Activated naive CD4-positive, alpha-beta T cell treated with anti-CD3 and anti-CD28 coated beads, Interleukin-2, amount 50 U/mL, for 72 hours (primary cell): ENCODE data around the gene PTCD2. TPM values are rescaled to one million over a fixed set of nuclear protein-coding genes. Genes with fewer than 3 reads are reported as not detected.

Experiments used
- ATAC-seq, 2 donors: fragments of 150-1000 bp; cut with Tn5 transposase; 2 replicates each; pipeline ENCODE4 v1.10.0; 2021; ENCODE audit warnings: mild to moderate bottlenecking in 2 of 2, moderate library complexity in 2 of 2
- DNase-seq, 2 donors: peaks; one replicate each; pipeline ENCODE4 v3.0.0; 2021 to 2022; ENCODE audit warnings: low spot score in 2 of 2
- H3K27ac Mint-ChIP-seq, 2 donors: one replicate each; pipeline ENCODE4 v1.8.0; 2022; ENCODE audit warnings: mild to moderate bottlenecking in 2 of 2, mixed read lengths in 2 of 2
- H3K36me3 Mint-ChIP-seq, 2 donors: one replicate each; pipeline ENCODE4 v1.8.0; 2022; ENCODE audit warnings: mixed read lengths in 2 of 2
- H3K9me3 Mint-ChIP-seq, 2 donors: one replicate each; pipeline ENCODE4 v1.8.0; 2022; ENCODE audit warnings: mixed read lengths in 2 of 2
- total RNA-seq, 2 donors: library from RNA; stranded (reverse); gene quantifications; one replicate each; pipeline ENCODE4 v1.2.3, GENCODE V29; 2022

The PTCD2 gene
- total RNA-seq: 10 to 100 TPM; 10.3 to 12.8 TPM

DNA sequence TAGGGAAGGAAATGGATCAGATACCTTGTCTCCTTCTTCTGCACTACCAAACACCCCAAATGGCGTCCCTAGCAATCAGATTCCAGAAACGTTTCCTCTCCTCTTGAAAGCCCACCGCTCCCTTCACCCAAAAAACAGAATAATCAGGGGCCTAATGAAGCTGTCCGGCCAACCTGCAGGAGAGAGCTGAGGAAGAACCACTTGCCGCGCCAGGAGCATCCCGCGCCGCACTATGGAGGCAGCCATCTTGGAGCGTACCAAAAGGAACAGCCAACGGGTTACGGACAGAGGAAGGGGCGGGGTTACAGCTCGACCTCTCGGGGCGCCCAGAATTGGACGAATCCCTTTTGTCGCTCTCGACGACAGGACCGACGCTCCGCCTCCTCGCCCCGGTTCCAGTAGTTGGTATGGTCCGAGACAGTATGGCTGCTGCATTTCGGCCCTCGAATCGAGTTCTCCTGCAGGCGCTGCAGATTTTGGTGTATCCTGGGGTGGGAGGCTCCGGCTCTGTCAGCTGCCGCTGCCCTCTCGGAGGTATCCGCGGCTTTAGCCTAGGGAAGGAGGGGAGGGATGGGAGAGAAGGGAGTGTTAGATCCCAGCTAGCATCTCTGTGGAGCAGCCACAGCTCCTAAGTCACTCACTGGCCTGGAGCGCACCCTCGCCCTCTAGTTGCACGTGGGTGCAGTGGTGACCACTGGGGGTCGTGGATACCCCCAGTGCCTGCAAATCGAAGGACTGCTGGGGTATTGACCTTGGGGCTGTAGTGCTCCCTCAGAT is at the start of gene PTCD2, which contains the start of gene MRPS27:
TSS of gene PTCD2 (plus strand) at position 398 of the 777 bp plus-strand sequence. CDS start at position 408, 10 bp downstream.
TSS of gene MRPS27 (minus strand) at position 265 of the 777 bp plus-strand sequence. CDS start at position 246, 19 bp downstream.
- ATAC-seq (peak; percentile 100), DNase-seq (peak; percentile 89 to 94)
- H3K27ac Mint-ChIP-seq: peak within 1 kb of the TSS; percentile 96
- H3K36me3 Mint-ChIP-seq: peaks cover 27 to 35% of the 10 kb centered on the region in 2 donors
- H3K9me3 Mint-ChIP-seq: no peaks in the 10 kb centered on the region

GRCh38 chr5:72271702-72272101 is 48.5 kb upstream of the PTCD2 start:
- DNase-seq (no peak), ATAC-seq (no peak)
- no peak overlapping the region for H3K27ac Mint-ChIP-seq
- peaks cover 10 to 24% of the 10 kb centered on the region in 2 donors for H3K36me3 Mint-ChIP-seq
- H3K9me3 Mint-ChIP-seq: no peaks in the 10 kb centered on the region

DNA sequence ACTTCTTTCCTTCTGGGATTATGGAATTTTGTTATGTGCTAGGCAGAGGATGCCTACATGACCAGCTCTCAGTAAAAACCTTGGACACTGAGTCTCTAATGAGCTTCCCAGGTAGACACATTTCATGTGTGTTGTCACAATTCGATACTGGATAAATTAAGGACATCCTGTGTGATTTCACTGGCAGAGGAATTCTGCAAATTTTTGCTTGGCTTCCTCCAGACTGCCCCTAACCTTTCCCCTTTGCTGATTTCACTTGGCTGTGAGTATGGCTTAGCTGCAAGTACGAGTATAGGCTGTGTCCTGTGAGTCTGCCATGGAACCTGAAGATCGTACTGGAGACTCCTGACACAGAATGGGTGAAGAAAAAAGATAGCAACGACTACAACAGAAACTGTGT is 47.8 kb upstream of the PTCD2 start:
- no peak for ATAC-seq

DNA sequence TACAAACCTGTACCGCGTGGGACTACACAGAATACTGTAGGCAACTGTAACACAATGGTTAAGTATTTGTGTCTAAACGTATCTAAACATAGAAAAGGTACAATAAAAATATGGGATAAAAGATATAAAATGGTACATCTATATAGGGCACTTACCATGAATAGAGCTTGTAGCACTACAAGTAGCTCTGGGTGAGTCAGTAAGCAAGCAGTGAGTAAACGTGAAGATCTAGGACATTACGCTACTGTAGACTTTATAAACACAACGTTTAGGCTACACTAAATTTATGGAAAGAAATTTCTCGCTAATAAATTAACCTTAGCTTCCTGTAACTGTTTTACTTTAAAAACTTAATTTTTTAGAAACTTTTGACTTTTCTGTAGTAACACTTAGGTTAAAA is 46.6 kb upstream of the PTCD2 start:
- Mint-ChIP-seq H3K36me3 (peaks cover 21 to 31% of the 10 kb centered on the region in 2 donors), H3K9me3 (no peaks in the 10 kb centered on the region), H3K27ac (no peak overlapping the region)
- DNase-seq (no peak), ATAC-seq (no peak)

More for the DNA sequence above, 47.8 kb upstream of the PTCD2 start:
- no peak for DNase-seq
- H3K27ac Mint-ChIP-seq: no peak overlapping the region
- no peaks in the 10 kb centered on the region for H3K9me3 Mint-ChIP-seq
- H3K36me3 Mint-ChIP-seq: peaks cover 17 to 30% of the 10 kb centered on the region in 2 donors

GRCh38 chr5:72276219-72276752 is 43.9 kb upstream of the PTCD2 start:
- Mint-ChIP-seq H3K36me3 (peaks cover 27 to 41% of the 10 kb centered on the region in 2 donors), H3K9me3 (no peaks in the 10 kb centered on the region), H3K27ac (no peak overlapping the region)
- no peak for ATAC-seq
- no peak for DNase-seq

GRCh38 chr5:72280581-72281069 is 39.5 kb upstream of the PTCD2 start:
- H3K36me3 Mint-ChIP-seq: peaks cover 35 to 36% of the 10 kb centered on the region in 2 donors

DNA sequence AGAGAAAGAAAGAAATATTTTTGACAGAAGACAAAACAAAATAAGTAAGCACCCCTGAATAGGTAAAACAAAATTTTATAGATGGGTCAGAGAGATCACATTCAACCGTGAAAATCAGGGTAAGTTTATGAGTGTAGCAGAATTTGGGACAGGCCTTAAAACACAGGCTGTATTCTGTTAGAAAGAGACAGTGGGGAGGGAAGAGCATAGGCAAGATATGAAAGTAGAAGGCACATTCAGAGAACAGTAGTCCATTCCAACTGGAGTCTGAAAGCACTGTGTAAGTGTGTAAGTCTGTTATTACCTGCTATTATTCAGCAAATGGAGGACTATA is 38.8 kb upstream of the PTCD2 start:
- peaks cover 28 to 29% of the 10 kb centered on the region in 2 donors for H3K36me3 Mint-ChIP-seq
- no peaks in the 10 kb centered on the region for H3K9me3 Mint-ChIP-seq
- ATAC-seq (no peak), DNase-seq (no peak)
- peak overlapping the region in 1 of 2 donors; percentile 8 for H3K27ac Mint-ChIP-seq

More at GRCh38 chr5:72280581-72281069, 39.5 kb upstream of the PTCD2 start:
- Mint-ChIP-seq H3K9me3 (no peaks in the 10 kb centered on the region), H3K27ac (no peak overlapping the region)
- DNase-seq (no peak), ATAC-seq (no peak)

- Mint-ChIP-seq H3K36me3 (peaks cover 23 to 24% of the 10 kb centered on the region in 2 donors), H3K27ac (no peak overlapping the region), H3K9me3 (no peaks in the 10 kb centered on the region)
- ATAC-seq (no peak), DNase-seq (no peak)
These were observed 38.2 kb upstream of the PTCD2 start for GRCh38 chr5:72281764-72282499.

DNA sequence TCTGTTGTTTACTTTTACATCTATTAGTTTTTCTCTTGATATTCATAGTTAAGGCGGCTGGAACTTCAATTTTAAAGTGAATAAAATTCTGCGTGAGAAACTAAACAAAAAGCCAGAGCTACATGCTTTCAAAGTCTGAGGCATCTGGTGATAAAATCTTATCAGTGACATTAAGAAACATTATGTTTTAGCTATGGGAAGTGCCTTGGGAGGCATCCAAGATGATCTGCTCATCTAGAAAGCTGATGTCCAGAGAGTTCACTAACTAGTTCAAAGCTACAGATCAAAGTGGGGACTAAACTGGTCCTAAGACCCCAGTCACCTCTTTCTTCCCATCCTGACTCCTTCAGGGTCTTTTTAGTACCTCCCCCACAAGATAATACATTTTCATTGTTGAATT is 37.3 kb upstream of the PTCD2 start:
- H3K9me3 Mint-ChIP-seq: no peaks in the 10 kb centered on the region
- no peak overlapping the region for H3K27ac Mint-ChIP-seq
- ATAC-seq: no peak
- no peak for DNase-seq
- peaks cover 14 to 20% of the 10 kb centered on the region in 2 donors for H3K36me3 Mint-ChIP-seq

DNA sequence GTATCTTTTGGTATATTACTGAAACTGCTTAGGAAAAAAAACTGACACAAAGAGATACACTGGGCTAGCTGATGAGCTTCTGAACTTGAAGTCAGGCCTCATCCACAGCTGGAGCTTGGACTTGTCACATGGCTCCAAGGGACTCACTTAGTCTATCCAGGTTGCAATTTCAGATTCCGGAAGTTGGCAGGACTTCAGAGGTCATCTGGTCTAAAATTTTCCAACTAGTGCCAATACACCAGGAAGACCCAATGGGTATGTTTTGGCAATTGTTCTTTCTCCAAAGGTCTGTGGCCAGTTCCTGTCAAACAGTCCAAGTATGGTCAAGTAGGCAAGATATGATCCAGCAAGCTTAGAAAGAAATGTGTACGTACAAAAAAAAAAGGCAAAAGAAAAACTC is 36.8 kb upstream of the PTCD2 start:
- Mint-ChIP-seq H3K36me3 (peaks cover 14 to 17% of the 10 kb centered on the region in 2 donors), H3K9me3 (no peaks in the 10 kb centered on the region), H3K27ac (no peak overlapping the region)
- DNase-seq (no peak), ATAC-seq (no peak)

- Mint-ChIP-seq H3K9me3 (no peaks in the 10 kb centered on the region), H3K36me3 (peaks cover 16 to 23% of the 10 kb centered on the region in 2 donors)
These were observed 35.4 kb upstream of the PTCD2 start for GRCh38 chr5:72284559-72285423.

DNA sequence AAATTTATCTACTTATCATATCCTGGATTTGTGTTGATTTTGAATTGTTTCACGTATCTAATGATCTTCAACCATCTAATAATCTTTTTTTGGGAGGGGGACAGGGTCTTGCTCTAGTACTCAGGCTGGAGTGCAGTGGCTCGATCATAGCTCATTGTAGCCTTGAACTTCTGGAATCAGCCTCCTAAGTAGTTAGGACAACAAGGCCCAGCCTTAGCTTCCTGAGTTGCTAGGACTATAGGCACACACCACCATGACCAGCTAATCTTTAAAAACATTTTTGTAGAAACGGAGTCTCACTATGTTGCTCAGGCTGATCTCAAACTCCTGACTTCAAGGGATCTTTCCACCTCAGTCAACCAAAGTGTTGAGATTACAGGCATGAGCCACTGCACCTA is 34.8 kb upstream of the PTCD2 start:
- ATAC-seq (no peak), DNase-seq (no peak)
- no peak overlapping the region for H3K27ac Mint-ChIP-seq
- peaks cover 13 to 25% of the 10 kb centered on the region in 2 donors for H3K36me3 Mint-ChIP-seq
- H3K9me3 Mint-ChIP-seq: no peaks in the 10 kb centered on the region

More at GRCh38 chr5:72284559-72285423, 35.4 kb upstream of the PTCD2 start:
- ATAC-seq: no peak
- DNase-seq: no peak
- no peak overlapping the region for H3K27ac Mint-ChIP-seq

GRCh38 chr5:72286798-72287197 is 33.4 kb upstream of the PTCD2 start:
- ATAC-seq: no peak
- no peak overlapping the region for H3K27ac Mint-ChIP-seq
- no peaks in the 10 kb centered on the region for H3K9me3 Mint-ChIP-seq
- DNase-seq: no peak
- peaks cover 13 to 17% of the 10 kb centered on the region in 2 donors for H3K36me3 Mint-ChIP-seq

GRCh38 chr5:72288924-72289323 is 31.2 kb upstream of the PTCD2 start:
- Mint-ChIP-seq H3K36me3 (peaks cover 11 to 13% of the 10 kb centered on the region in 2 donors), H3K9me3 (no peaks in the 10 kb centered on the region), H3K27ac (no peak overlapping the region)
- no peak for DNase-seq
- no peak for ATAC-seq

DNA sequence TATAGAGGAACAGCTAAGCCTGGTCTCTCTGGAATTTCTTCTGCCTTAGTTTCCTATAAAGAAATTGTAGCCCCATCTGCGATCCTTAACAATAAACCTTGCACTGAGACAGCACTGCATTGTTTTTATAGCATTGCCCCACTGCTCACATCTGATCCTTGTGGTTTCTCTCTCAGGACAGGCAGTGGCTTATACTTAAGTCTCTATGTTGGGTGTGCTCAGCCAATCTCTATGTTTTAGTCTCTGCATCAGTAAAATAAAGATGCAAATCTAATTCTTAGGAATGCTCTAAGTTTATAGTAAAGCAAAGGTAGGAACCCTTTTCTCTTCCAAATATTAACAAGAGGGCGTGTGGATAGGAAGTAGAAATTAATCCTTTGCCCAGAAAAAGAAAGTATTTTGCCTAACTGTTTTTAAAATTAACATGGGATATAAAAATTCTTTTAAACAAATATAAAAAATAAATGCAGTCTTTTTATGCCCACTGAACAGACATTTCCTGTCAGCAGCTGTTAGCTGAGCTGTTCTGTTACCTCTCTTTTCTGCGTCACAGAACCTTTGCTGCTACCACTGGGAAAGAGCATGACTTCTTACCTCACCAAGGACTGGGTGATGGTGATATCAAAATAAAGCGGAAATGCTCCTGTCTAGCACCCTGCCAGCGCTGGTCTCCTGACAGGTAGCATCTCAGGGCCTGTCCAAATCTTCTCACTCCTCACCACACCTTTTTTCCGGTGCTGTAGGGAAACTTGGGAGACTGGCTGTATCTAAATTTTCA is 29.6 kb upstream of the PTCD2 start:
- Mint-ChIP-seq H3K36me3 (peaks cover 17 to 19% of the 10 kb centered on the region in 2 donors), H3K27ac (no peak overlapping the region), H3K9me3 (no peaks in the 10 kb centered on the region)
- ATAC-seq (no peak), DNase-seq (no peak)
